Head of caudate nucleus (tissue), 42 donors: Measurements from ENCODE around the gene INAFM1.
"Not testable (repeated sequence)": the region's sequence is repeated elsewhere in the genome, so short reads cannot be mapped to it uniquely, and the experiment has no call there.

Experiments
- DNase-seq, 42 donors: peaks; one replicate each; pipeline versions ENCODE4 v3.0.0 to v3.0.0-alpha.2; 2020 to 2021; ENCODE audit warnings: mixed read lengths in 7 of 42
- intact Hi-C: fragments of 100-400 bp; cut with DNase I; formaldehyde crosslinking; loops from one replicate; pipeline ENCODE4 v1.15.0; 2022

The INAFM1 gene

GRCh38 chr19:47260476-47260875 lies 14.2 kb upstream of the INAFM1 start:
- DNase-seq: no peak
- intact Hi-C loops: no loop called here

GRCh38 chr19:47261946-47262793 lies 12.5 kb upstream of the INAFM1 start:
- DNase-seq, intact Hi-C loops: not testable (repeated sequence)

GRCh38 chr19:47264629-47265028 lies 10.1 kb upstream of the INAFM1 start:
- DNase-seq: no peak
- intact Hi-C loops: no loop called here

- DNase-seq: no peak
- intact Hi-C loops: no loop called here
Measured at GRCh38 chr19:47266401-47266941, 8.2 kb upstream of the INAFM1 start.

- intact Hi-C loops: no loop called here
- peak; percentile 37 to 90 (median 74) for DNase-seq
Measured at GRCh38 chr19:47267350-47267759, 7.3 kb upstream of the INAFM1 start.

- intact Hi-C loops: no loop called here
- DNase-seq: no peak
Measured at GRCh38 chr19:47268028-47268427, 6.7 kb upstream of the INAFM1 start.

- no peak for DNase-seq
Measured at GRCh38 chr19:47269596-47269995, 5.1 kb upstream of the INAFM1 start.

GRCh38 chr19:47270408-47270807 lies 4.3 kb upstream of the INAFM1 start:
- DNase-seq: no peak
- intact Hi-C loops: no loop called here

More at GRCh38 chr19:47269596-47269995, 5.1 kb upstream of the INAFM1 start:
- intact Hi-C loops: no loop called here

- intact Hi-C loops: no loop called here
- no peak for DNase-seq
Measured at GRCh38 chr19:47271949-47272348, 2.7 kb upstream of the INAFM1 start.

- peak in 18 of 42 donors; percentile 8 to 57 (median 32) for DNase-seq
- intact Hi-C loops: loop anchor here (1.0 kb wide), 1 partner anchor 15 kb away; no protein-coding TSS in a partner anchor
Measured at GRCh38 chr19:47272448-47273312, 2.0 kb upstream of the INAFM1 start.

- DNase-seq: peak; percentile 81 to 96 (median 92)
- intact Hi-C loops: loop anchor here (1.0 kb wide), 1 partner anchor 16 kb away; no protein-coding TSS in a partner anchor
Measured at GRCh38 chr19:47273313-47274070, 1.2 kb upstream of the INAFM1 start.

GRCh38 chr19:47274891-47275761 lies 441 bp downstream of the INAFM1 start:
- DNase-seq: peak in 11 of 42 donors; percentile 8 to 45 (median 23)
- intact Hi-C loops: no loop called here

GRCh38 chr19:47275791-47276461 lies 1.2 kb downstream of the INAFM1 start:
- peak in 3 of 42 donors; percentile 15 to 47 (median 23) for DNase-seq
- intact Hi-C loops: no loop called here

- intact Hi-C loops: not testable (repeated sequence)
Measured at GRCh38 chr19:47276513-47276912, 1.8 kb downstream of the INAFM1 start.

GRCh38 chr19:47280183-47280797 lies 5.6 kb downstream of the INAFM1 start:
- peak in 9 of 42 donors; percentile 13 to 48 (median 36) for DNase-seq
- intact Hi-C loops: no loop called here

More at GRCh38 chr19:47276513-47276912, 1.8 kb downstream of the INAFM1 start:
- not testable (repeated sequence) for DNase-seq

- no peak for DNase-seq
- intact Hi-C loops: no loop called here
Measured at GRCh38 chr19:47283405-47284059, 8.8 kb downstream of the INAFM1 start.
